Sigmoid colon (tissue), 4 donors: ENCODE results near the gene FAM72D.
"Not testable (repeated sequence)": the region's sequence is repeated elsewhere in the genome, so short reads cannot be mapped to it uniquely, and the experiment has no call there.

Source experiments
- CTCF ChIP-seq, 4 experiments: fragments of 450-650 bp in 3 of 4; fragments of 200-600 bp in 1 of 4; IDR thresholded peaks; one replicate each; pipeline ENCODE4 v1.5.1; 2016 to 2019; ENCODE audit warnings: antibody characterized with exemption in 4 of 4, mild to moderate bottlenecking in 3 of 4, moderate library complexity in 2 of 4
- EP300 ChIP-seq, 4 donors: sonication (generic); formaldehyde crosslinking; IDR thresholded peaks; one replicate each; pipeline ENCODE4 v1.6.1; 2017; ENCODE audit warnings: antibody characterized with exemption in 4 of 4
- POLR2AphosphoS5 ChIP-seq, 4 donors: sonication (generic); formaldehyde crosslinking; IDR thresholded peaks; one replicate each; pipeline ENCODE4 v1.6.1; 2017; ENCODE audit warnings: antibody characterized with exemption in 4 of 4

GRCh38 chr1:145140549-145140948, 44.8 kb downstream of the FAM72D start:
- not testable (repeated sequence) for TF ChIP-seq CTCF, POLR2AphosphoS5, EP300 (IDR thresholded peaks at IDR 0.05)
